NB4 (cell line): ENCODE results near the gene AKNA.

Experiments used
- CTCF ChIP-seq: IDR thresholded peaks from one replicate; pipeline ENCODE4 v1.5.1; 2012; ENCODE audit warnings: low read depth, low read length
- POLR2A ChIP-seq: IDR thresholded peaks from 2 replicates; pipeline ENCODE4 v1.6.1; 2011; ENCODE audit warnings: mild to moderate bottlenecking; ENCODE audit not compliant: insufficient read length; ENCODE audit errors: extremely low read depth

GRCh38 chr9:114344692-114345091, 43.1 kb downstream of the AKNA start:
- no peak for TF ChIP-seq CTCF
- no peak for TF ChIP-seq POLR2A
